RWPE2 (cell line): ENCODE measurements around the gene HNRNPR.

Experiments used
- ATAC-seq: fragments of 200-7000 bp; cut with Tn5 transposase; 3 replicates; pipeline ENCODE4 v1.9.1; 2021; ENCODE audit warnings: low read depth
- DNase-seq: peaks from one replicate; pipeline ENCODE4 v3.0.0-alpha.2; 2020; ENCODE audit warnings: low spot score
- H3K27ac ChIP-seq: fragments of 450-650 bp; 2 replicates; pipeline ENCODE4 v1.5.1; 2017; ENCODE audit warnings: mild to moderate bottlenecking; ENCODE audit not compliant: poor library complexity, severe bottlenecking
- H3K27me3 ChIP-seq: fragments of 250-450 bp; sonication (Bioruptor Pico); 2 replicates; pipeline ENCODE4 v1.5.1; 2021; ENCODE audit warnings: mild to moderate bottlenecking, moderate library complexity; ENCODE audit not compliant: insufficient read depth, poor library complexity, severe bottlenecking
- H3K36me3 ChIP-seq: fragments of 250-450 bp; sonication (Bioruptor Pico); 2 replicates; pipeline ENCODE4 v1.5.1; 2020; ENCODE audit warnings: low read depth, mild to moderate bottlenecking, moderate library complexity
- H3K4me1 ChIP-seq: fragments of 250-450 bp; sonication (Bioruptor Pico); 2 replicates; pipeline ENCODE4 v1.5.1; 2021; ENCODE audit warnings: mild to moderate bottlenecking, moderate library complexity; ENCODE audit not compliant: insufficient read depth, poor library complexity, severe bottlenecking
- H3K4me3 ChIP-seq: fragments of 250-450 bp; sonication (Bioruptor Pico); 2 replicates; pipeline ENCODE4 v1.5.1; 2021; ENCODE audit warnings: mild to moderate bottlenecking, moderate library complexity; ENCODE audit not compliant: severe bottlenecking
- H3K9me3 ChIP-seq: fragments of 250-450 bp; sonication (Bioruptor Pico); 2 replicates; pipeline ENCODE4 v1.5.1; 2021; ENCODE audit warnings: mild to moderate bottlenecking, moderate library complexity; ENCODE audit not compliant: severe bottlenecking
- TF ChIP-seq, protein P1 (sequence below): fragments of 450-650 bp; IDR thresholded peaks from one replicate; pipeline ENCODE4 v1.5.1; 2017; ENCODE audit warnings: mild to moderate bottlenecking, moderate library complexity; ENCODE audit not compliant: poor library complexity, severe bottlenecking

The HNRNPR gene

DNA sequence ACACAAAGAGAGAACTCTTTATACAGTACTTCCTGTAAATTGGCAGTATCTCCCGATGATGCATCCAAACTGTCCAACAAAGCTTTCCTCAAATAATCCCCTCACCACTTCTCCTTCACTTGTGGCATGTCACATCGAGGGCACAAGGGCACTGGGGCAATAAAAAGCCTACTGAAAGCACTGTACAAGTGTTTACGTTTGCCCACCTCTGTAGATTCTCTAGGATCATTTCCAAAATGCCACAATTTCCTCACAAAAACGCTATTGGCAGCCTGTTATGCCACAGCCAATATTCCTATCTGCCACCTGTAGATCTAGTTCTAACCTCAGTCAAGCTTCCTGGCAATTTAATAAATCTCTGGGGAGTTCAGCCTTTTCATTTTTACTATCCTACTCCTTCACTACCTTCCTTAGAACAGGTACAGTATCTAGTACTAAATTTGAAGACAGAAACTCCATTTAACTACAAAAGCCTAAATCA lies 39.9 kb downstream of the HNRNPR start:
- Histone ChIP-seq H3K27ac (no peak overlapping the region), H3K4me3 (no peak overlapping the region), H3K4me1 (no peaks in the 10 kb centered on the region), H3K27me3 (no peaks in the 10 kb centered on the region), H3K36me3 (peaks cover 95% of the 10 kb centered on the region), H3K9me3 (no peaks in the 10 kb centered on the region)
- no peak for DNase-seq
- TF ChIP-seq, protein P1, sequence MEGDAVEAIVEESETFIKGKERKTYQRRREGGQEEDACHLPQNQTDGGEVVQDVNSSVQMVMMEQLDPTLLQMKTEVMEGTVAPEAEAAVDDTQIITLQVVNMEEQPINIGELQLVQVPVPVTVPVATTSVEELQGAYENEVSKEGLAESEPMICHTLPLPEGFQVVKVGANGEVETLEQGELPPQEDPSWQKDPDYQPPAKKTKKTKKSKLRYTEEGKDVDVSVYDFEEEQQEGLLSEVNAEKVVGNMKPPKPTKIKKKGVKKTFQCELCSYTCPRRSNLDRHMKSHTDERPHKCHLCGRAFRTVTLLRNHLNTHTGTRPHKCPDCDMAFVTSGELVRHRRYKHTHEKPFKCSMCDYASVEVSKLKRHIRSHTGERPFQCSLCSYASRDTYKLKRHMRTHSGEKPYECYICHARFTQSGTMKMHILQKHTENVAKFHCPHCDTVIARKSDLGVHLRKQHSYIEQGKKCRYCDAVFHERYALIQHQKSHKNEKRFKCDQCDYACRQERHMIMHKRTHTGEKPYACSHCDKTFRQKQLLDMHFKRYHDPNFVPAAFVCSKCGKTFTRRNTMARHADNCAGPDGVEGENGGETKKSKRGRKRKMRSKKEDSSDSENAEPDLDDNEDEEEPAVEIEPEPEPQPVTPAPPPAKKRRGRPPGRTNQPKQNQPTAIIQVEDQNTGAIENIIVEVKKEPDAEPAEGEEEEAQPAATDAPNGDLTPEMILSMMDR, result no peak
- no peak for ATAC-seq

DNA sequence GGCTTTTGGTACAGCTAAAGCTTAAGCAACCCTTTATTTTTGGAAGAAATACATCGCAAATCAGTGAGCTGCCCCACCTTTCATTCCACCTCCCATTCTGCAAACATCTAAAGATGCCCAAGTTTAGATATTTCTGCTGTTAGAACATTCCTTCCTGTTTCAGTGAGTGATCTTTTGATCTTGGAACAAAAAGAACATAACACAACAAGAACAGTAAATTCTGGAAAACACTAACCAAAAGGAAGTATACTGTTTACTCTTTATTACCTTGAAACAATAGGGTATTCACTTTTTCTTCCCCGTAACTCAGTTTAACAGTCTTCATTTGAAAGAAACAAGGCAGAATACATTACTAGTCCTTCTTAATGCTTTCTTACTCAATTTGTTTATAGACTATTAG lies 40.6 kb downstream of the HNRNPR start:
- Histone ChIP-seq H3K9me3 (no peaks in the 10 kb centered on the region), H3K4me1 (no peaks in the 10 kb centered on the region), H3K27me3 (no peaks in the 10 kb centered on the region), H3K4me3 (no peak overlapping the region), H3K27ac (no peak overlapping the region), H3K36me3 (peaks cover 95% of the 10 kb centered on the region)
- DNase-seq (no peak), ATAC-seq (no peak)
- TF ChIP-seq, protein P1, result no peak

DNA sequence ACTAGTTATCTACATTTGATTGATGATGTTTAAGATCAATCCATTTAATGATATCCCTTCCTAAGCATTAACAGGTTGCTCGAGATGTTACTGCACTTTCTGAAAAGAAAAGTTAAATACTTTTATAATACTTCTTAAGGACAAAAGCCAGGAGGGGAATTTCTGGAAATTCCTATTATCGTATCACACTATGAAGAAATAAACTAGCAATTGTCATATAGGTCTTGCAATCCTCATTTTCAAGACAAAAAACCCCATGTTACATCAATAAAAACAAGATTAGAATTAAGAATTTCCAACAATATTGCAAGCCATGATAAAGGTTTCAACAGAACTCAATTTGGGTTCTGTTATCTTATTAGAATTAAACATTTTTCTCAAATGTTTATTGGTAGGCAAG lies 47.2 kb downstream of the HNRNPR start:
- no peaks in the 10 kb centered on the region for H3K4me1 ChIP-seq
- DNase-seq (no peak), ATAC-seq (no peak)
- TF ChIP-seq, protein P1, result no peak
- no peak overlapping the region for H3K4me3 ChIP-seq
- peaks cover 84% of the 10 kb centered on the region for H3K36me3 ChIP-seq
- no peak overlapping the region for H3K27ac ChIP-seq
- H3K9me3 ChIP-seq, result no peaks in the 10 kb centered on the region
- no peaks in the 10 kb centered on the region for H3K27me3 ChIP-seq

DNA sequence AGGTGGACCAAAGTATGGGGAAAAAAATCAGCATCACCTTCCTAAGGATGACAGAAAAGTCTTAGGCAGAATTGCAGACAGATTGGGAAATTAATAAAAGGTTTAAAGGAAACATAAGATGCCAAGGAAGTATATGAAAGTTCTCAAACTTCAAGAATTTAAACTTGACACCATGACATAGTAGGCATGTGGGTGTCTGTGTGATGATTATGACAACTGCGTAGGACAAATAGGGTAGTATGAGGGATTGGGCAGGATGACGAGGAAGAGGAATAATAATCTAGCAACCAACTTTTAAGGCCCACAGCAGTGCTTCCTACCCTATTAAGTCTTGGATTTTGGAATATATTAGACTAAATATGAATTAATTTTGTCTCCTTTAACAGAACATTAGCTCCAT lies 52.4 kb downstream of the HNRNPR start:
- TF ChIP-seq, protein P1, result no peak
- no peak for ATAC-seq
- Histone ChIP-seq H3K27me3 (no peaks in the 10 kb centered on the region), H3K4me1 (no peaks in the 10 kb centered on the region), H3K36me3 (peaks cover 87% of the 10 kb centered on the region), H3K9me3 (no peaks in the 10 kb centered on the region), H3K4me3 (no peak overlapping the region), H3K27ac (no peak overlapping the region)
- DNase-seq, result no peak

DNA sequence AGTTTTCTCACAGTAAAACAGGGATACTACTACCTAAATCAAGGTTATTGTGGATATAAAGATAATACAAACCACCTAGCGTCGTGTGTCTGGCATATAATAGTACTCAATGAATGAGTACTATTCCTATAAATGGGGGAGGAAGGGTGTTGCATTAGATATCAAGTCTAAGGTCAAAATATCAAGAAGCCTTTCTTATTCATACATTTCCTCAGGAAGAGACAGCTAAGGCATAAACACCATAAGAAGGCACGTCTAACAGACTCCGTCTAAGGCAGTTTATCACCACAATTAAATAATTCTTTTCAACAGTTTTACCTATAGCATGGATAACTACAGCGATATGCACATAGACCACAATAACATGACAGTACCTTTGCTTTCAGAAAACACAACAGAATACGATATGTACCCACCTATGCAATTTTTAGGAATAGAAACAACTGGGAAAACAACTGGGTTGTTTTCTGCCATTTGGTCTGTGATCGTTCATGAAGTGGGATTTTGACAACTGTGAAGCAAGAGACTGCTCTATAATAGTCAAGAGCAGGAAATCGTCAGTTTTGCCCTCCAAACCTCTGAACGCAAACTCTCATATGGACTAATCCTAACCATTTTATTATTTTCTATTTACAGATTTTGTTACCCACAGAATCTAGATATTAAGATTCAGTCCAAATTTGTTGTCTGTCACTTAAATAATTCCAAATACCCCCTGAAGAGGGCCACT lies 53.1 kb downstream of the HNRNPR start:
- TF ChIP-seq, protein P1, result no peak
- Histone ChIP-seq H3K27ac (no peak overlapping the region), H3K36me3 (peaks cover 87% of the 10 kb centered on the region)

More for the DNA sequence above, 53.1 kb downstream of the HNRNPR start:
- DNase-seq (no peak), ATAC-seq (no peak)
- no peaks in the 10 kb centered on the region for H3K27me3 ChIP-seq
- H3K4me3 ChIP-seq, result no peak overlapping the region
- no peaks in the 10 kb centered on the region for H3K9me3 ChIP-seq
- H3K4me1 ChIP-seq, result no peaks in the 10 kb centered on the region
